Fibroblast of villous mesenchyme (primary cell): Measurements from ENCODE around the gene MTUS2. TPM values are rescaled to one million over a fixed set of nuclear protein-coding genes. Genes with fewer than 3 reads are reported as not detected.
A peak's percentile ranks its signal among the peaks of the same experiment; 100 is the strongest.

ENCODE experiments used
- DNase-seq: peaks from one replicate; pipeline ENCODE4 v3.0.0-alpha.2; 2010; ENCODE audit warnings: low read depth
- H3K4me3 ChIP-seq: 2 replicates; pipeline ENCODE4 v1.5.1; 2011; ENCODE audit warnings: low read depth, mild to moderate bottlenecking, low read length
- CTCF ChIP-seq: IDR thresholded peaks from 2 replicates; pipeline ENCODE4 v1.5.1; 2012; ENCODE audit warnings: low read depth, mild to moderate bottlenecking, low read length; ENCODE audit not compliant: insufficient read depth
- total RNA-seq: library from RNA; depleted of rRNA; stranded (reverse); fragments of >200 nt; gene quantifications from 2 replicates; pipeline ENCODE4 v1.2.3, GENCODE V29; 2012

Gene MTUS2
- total RNA-seq, 1 donor = 1.3 TPM

- no peak for TF ChIP-seq CTCF
- no peak for DNase-seq
- H3K4me3 ChIP-seq = no peak overlapping the region
Observed at GRCh38 chr13:29511106-29511796, 691.1 kb downstream of the MTUS2 start.

GRCh38 chr13:29511980-29512379 is 691.8 kb downstream of the MTUS2 start:
- DNase-seq = peak; percentile 85
- H3K4me3 ChIP-seq = no peak overlapping the region
- TF ChIP-seq CTCF = no peak

- DNase-seq = no peak
- no peak overlapping the region for H3K4me3 ChIP-seq
- no peak for TF ChIP-seq CTCF
Observed at GRCh38 chr13:29513002-29513980, 693.2 kb downstream of the MTUS2 start.

- no peak for TF ChIP-seq CTCF
- H3K4me3 ChIP-seq = no peak overlapping the region
- no peak for DNase-seq
Observed at GRCh38 chr13:29513981-29514719, 694.0 kb downstream of the MTUS2 start.

- DNase-seq = no peak
- H3K4me3 ChIP-seq = no peak overlapping the region
- TF ChIP-seq CTCF = no peak
Observed at GRCh38 chr13:29514720-29515310, 694.7 kb downstream of the MTUS2 start.

GRCh38 chr13:29515372-29515771 is 695.2 kb downstream of the MTUS2 start:
- no peak for TF ChIP-seq CTCF
- no peak for DNase-seq
- no peak overlapping the region for H3K4me3 ChIP-seq
